Karpas-422 (cell line): ENCODE measurements around the gene RAP2A. TPM values are rescaled to one million over a fixed set of nuclear protein-coding genes. Genes with fewer than 3 reads are reported as not detected.

Source experiments
- DNase-seq: peaks from one replicate; pipeline ENCODE4 v3.0.0-alpha.2; 2015
- H2AFZ ChIP-seq: fragments of 200-600 bp; sonication (generic); 2 replicates; pipeline ENCODE4 v1.6.1; 2014; ENCODE audit warnings: antibody characterized with exemption, low read length, mixed read lengths
- H3K27ac ChIP-seq: fragments of 200-600 bp; sonication (generic); 2 replicates; pipeline ENCODE4 v1.5.1; 2014; ENCODE audit warnings: mild to moderate bottlenecking, low read length, moderate library complexity
- H3K27me3 ChIP-seq: fragments of 200-600 bp; sonication (generic); 2 replicates; pipeline ENCODE4 v1.6.1; 2014; ENCODE audit warnings: low read length, mixed read lengths
- H3K36me3 ChIP-seq: fragments of 200-600 bp; sonication (generic); 2 replicates; pipeline ENCODE4 v1.6.1; 2014; ENCODE audit warnings: low read length, mixed read lengths; ENCODE audit not compliant: insufficient read depth
- H3K4me1 ChIP-seq: fragments of 200-600 bp; sonication (generic); 2 replicates; pipeline ENCODE4 v1.6.1; 2014; ENCODE audit warnings: mild to moderate bottlenecking, low read length, mixed read lengths
- H3K4me2 ChIP-seq: fragments of 200-600 bp; sonication (generic); 2 replicates; pipeline ENCODE4 v1.6.1; 2014; ENCODE audit warnings: low read length, low read depth, mild to moderate bottlenecking; ENCODE audit not compliant: poor library complexity, severe bottlenecking
- H3K4me3 ChIP-seq: fragments of 200-600 bp; sonication (generic); 2 replicates; pipeline ENCODE4 v1.5.1; 2014; ENCODE audit warnings: mild to moderate bottlenecking, antibody characterized with exemption, low read length, mixed read lengths
- H3K79me2 ChIP-seq: fragments of 200-600 bp; sonication (generic); 2 replicates; pipeline ENCODE4 v1.6.1; 2014; ENCODE audit warnings: mild to moderate bottlenecking, low read length, mixed read lengths
- H3K9ac ChIP-seq: fragments of 200-600 bp; sonication (generic); 2 replicates; pipeline ENCODE4 v1.6.0; 2014; ENCODE audit warnings: low read length
- H3K9me2 ChIP-seq: fragments of 200-600 bp; sonication (generic), shearing (Covaris generic); replicated peaks from 2 replicates; pipeline ENCODE4 v1.6.0; 2014; ENCODE audit warnings: mild to moderate bottlenecking, low read length, moderate library complexity; ENCODE audit not compliant: insufficient read depth
- H3K9me3 ChIP-seq: fragments of 300-700, 200-600 bp; sonication (generic); 2 replicates; pipeline ENCODE4 v1.6.1; 2014; ENCODE audit warnings: low read length, mixed read lengths
- H4K20me1 ChIP-seq: fragments of 200-600 bp; sonication (generic); 2 replicates; pipeline ENCODE4 v1.6.1; 2014; ENCODE audit warnings: mild to moderate bottlenecking, antibody characterized with exemption, low read length, low read depth; ENCODE audit not compliant: insufficient read depth
- total RNA-seq: library from RNA; depleted of rRNA; stranded (reverse); fragments of >200 nt; shearing (Covaris generic); gene quantifications from 2 replicates; pipeline ENCODE4 v1.2.3, GENCODE V29; 2014; ENCODE audit warnings: low replicate concordance

The RAP2A gene
- total RNA-seq, 1 experiment from 2014 or later = 47.9 TPM

- Histone ChIP-seq H3K4me2 (no peak overlapping the region), H3K79me2 (peaks cover 11% of the 10 kb centered on the region), H4K20me1 (no peaks in the 10 kb centered on the region), H3K9me3 (no peaks in the 10 kb centered on the region), H3K9ac (no peak overlapping the region), H3K27ac (no peak overlapping the region), H3K4me1 (no peaks in the 10 kb centered on the region), H3K36me3 (peaks cover 10% of the 10 kb centered on the region; the same call in 1 of the 2 replicates), H3K4me3 (no peak overlapping the region), H3K27me3 (no peaks in the 10 kb centered on the region), H2AFZ (no peak overlapping the region), H3K9me2 (no peaks in the 10 kb centered on the region)
- no peak for DNase-seq
Measured at GRCh38 chr13:97466722-97467121, 32.8 kb downstream of the RAP2A start.

DNA sequence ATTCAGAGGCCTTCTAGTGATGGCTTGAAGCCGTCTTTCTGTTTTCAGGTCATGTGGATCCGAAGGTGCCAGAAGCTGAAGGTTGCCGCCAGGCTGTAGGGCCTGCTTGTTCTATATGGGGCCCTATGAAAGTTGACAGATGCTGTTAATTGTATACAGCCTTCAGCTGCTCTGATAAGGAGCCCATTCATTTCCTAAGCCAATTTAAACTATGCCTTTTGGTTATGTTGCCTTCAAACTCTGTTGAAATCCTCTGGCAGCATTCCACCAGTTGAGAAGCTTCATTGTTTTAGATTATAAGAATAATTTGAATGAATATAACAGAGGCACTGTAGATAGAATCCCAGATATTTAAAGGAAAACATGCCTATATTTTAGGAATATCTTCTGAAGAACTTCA lies 34.4 kb downstream of the RAP2A start:
- peaks cover 5% of the 10 kb centered on the region for H3K4me1 ChIP-seq
- no peak overlapping the region for H3K9ac ChIP-seq
- H3K27ac ChIP-seq = no peak overlapping the region
- no peaks in the 10 kb centered on the region for H3K9me3 ChIP-seq
- H3K4me2 ChIP-seq = no peak overlapping the region
- H4K20me1 ChIP-seq = no peaks in the 10 kb centered on the region
- H2AFZ ChIP-seq = no peak overlapping the region
- no peaks in the 10 kb centered on the region for H3K9me2 ChIP-seq
- H3K79me2 ChIP-seq = no peaks in the 10 kb centered on the region
- no peaks in the 10 kb centered on the region for H3K27me3 ChIP-seq
- no peak overlapping the region for H3K4me3 ChIP-seq
- no peak for DNase-seq
- H3K36me3 ChIP-seq = peaks cover 10% of the 10 kb centered on the region; the same call in 1 of the 2 replicates

GRCh38 chr13:97471711-97472110 lies 37.7 kb downstream of the RAP2A start:
- Histone ChIP-seq H4K20me1 (no peaks in the 10 kb centered on the region), H2AFZ (no peak overlapping the region), H3K79me2 (no peaks in the 10 kb centered on the region), H3K4me1 (peaks cover 5% of the 10 kb centered on the region), H3K9ac (no peak overlapping the region), H3K4me3 (no peak overlapping the region), H3K27ac (no peak overlapping the region), H3K27me3 (no peaks in the 10 kb centered on the region), H3K4me2 (no peak overlapping the region), H3K36me3 (no peaks in the 10 kb centered on the region), H3K9me3 (no peaks in the 10 kb centered on the region), H3K9me2 (no peaks in the 10 kb centered on the region)
- no peak for DNase-seq

GRCh38 chr13:97474349-97474980 lies 40.5 kb downstream of the RAP2A start:
- H2AFZ ChIP-seq = no peak overlapping the region
- H3K27ac ChIP-seq = no peak overlapping the region
- no peaks in the 10 kb centered on the region for H3K36me3 ChIP-seq
- H4K20me1 ChIP-seq = no peaks in the 10 kb centered on the region
- H3K79me2 ChIP-seq = no peaks in the 10 kb centered on the region
- no peaks in the 10 kb centered on the region for H3K27me3 ChIP-seq
- H3K9me3 ChIP-seq = no peaks in the 10 kb centered on the region
- H3K9me2 ChIP-seq = no peaks in the 10 kb centered on the region
- no peak overlapping the region for H3K4me2 ChIP-seq
- no peak overlapping the region for H3K4me3 ChIP-seq
- peaks cover 5% of the 10 kb centered on the region for H3K4me1 ChIP-seq
- H3K9ac ChIP-seq = no peak overlapping the region
- no peak for DNase-seq

DNA sequence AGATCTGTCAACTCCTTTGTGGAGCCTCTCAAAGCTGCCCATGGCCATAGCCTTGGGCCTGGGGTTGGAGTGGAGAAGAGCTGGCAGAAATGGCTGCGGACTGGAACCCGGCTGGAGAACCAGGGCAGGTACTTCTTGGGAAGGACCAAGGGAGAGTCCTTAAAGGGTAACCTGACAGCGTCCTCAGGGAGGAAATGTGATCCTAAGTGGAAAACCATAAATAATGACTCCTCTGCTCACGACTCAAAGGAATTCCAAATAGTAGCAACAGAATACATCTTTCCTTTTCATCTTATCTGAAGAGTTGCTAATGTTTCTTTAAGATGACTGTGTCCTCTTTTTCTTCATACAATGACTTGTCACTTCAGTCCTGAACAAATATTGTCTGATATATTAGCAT lies 41.0 kb downstream of the RAP2A start:
- no peaks in the 10 kb centered on the region for H3K36me3 ChIP-seq
- no peaks in the 10 kb centered on the region for H4K20me1 ChIP-seq
- H3K4me2 ChIP-seq = no peak overlapping the region
- H3K9ac ChIP-seq = no peak overlapping the region
- no peaks in the 10 kb centered on the region for H3K9me3 ChIP-seq
- no peak for DNase-seq
- no peak overlapping the region for H2AFZ ChIP-seq
- H3K79me2 ChIP-seq = no peaks in the 10 kb centered on the region
- no peaks in the 10 kb centered on the region for H3K9me2 ChIP-seq
- H3K4me3 ChIP-seq = no peak overlapping the region
- no peak overlapping the region for H3K27ac ChIP-seq
- no peaks in the 10 kb centered on the region for H3K27me3 ChIP-seq
- H3K4me1 ChIP-seq = peaks cover 5% of the 10 kb centered on the region

DNA sequence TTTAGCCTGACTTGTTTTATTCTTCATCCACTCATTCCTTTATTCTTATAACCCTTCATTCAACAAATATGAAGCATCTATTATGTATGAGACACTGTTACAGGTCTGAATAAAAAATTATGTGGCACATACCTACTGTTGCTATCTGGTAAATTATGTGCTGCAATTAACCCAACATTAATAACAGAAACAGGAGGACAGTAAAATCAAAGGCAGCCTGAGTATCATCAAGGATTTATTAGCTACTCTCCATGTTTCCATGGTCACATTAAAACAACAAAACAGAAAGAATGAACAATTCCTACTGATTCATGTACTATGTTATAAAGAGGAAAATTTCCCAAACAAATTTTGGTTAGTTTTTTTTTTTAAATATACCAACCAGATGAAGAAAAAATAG lies 43.9 kb downstream of the RAP2A start:
- H3K36me3 ChIP-seq = no peaks in the 10 kb centered on the region
- H3K9me2 ChIP-seq = no peaks in the 10 kb centered on the region
- no peaks in the 10 kb centered on the region for H3K27me3 ChIP-seq
- no peak overlapping the region for H3K9ac ChIP-seq
- no peak for DNase-seq
- no peak overlapping the region for H3K4me3 ChIP-seq
- no peaks in the 10 kb centered on the region for H3K79me2 ChIP-seq
- H3K4me2 ChIP-seq = no peak overlapping the region
- no peaks in the 10 kb centered on the region for H3K9me3 ChIP-seq
- no peaks in the 10 kb centered on the region for H4K20me1 ChIP-seq
- no peak overlapping the region for H2AFZ ChIP-seq
- H3K4me1 ChIP-seq = peaks cover 1% of the 10 kb centered on the region; the same call in 1 of the 2 replicates
- no peak overlapping the region for H3K27ac ChIP-seq

- Histone ChIP-seq H3K9ac (no peak overlapping the region), H3K27me3 (no peaks in the 10 kb centered on the region), H3K4me2 (no peak overlapping the region), H4K20me1 (no peaks in the 10 kb centered on the region), H3K4me1 (no peaks in the 10 kb centered on the region), H3K9me2 (no peaks in the 10 kb centered on the region), H2AFZ (no peak overlapping the region), H3K27ac (no peak overlapping the region), H3K79me2 (no peaks in the 10 kb centered on the region), H3K36me3 (no peaks in the 10 kb centered on the region), H3K9me3 (no peaks in the 10 kb centered on the region), H3K4me3 (no peak overlapping the region)
- no peak for DNase-seq
Measured at GRCh38 chr13:97478247-97478646, 44.3 kb downstream of the RAP2A start.

GRCh38 chr13:97483465-97483864 lies 49.5 kb downstream of the RAP2A start:
- no peaks in the 10 kb centered on the region for H4K20me1 ChIP-seq
- H3K9me2 ChIP-seq = no peaks in the 10 kb centered on the region; the same call in 1 of the 2 replicates
- H3K4me1 ChIP-seq = no peaks in the 10 kb centered on the region
- no peaks in the 10 kb centered on the region for H3K79me2 ChIP-seq
- no peak overlapping the region for H3K4me2 ChIP-seq
- H3K36me3 ChIP-seq = no peaks in the 10 kb centered on the region
- no peak for DNase-seq
- H2AFZ ChIP-seq = no peak overlapping the region
- no peak overlapping the region for H3K9ac ChIP-seq
- H3K27me3 ChIP-seq = no peaks in the 10 kb centered on the region
- no peaks in the 10 kb centered on the region for H3K9me3 ChIP-seq
- no peak overlapping the region for H3K27ac ChIP-seq
- H3K4me3 ChIP-seq = no peak overlapping the region
